Measurements from ENCODE around the gene FARSB. TPM values are rescaled to one million over a fixed set of nuclear protein-coding genes. Genes with fewer than 3 reads are reported as not detected.

FARSB gene
- total RNA-seq, 2 donors from 2014 or later, result 7.3 to 11.1 TPM

GRCh38 chr2:222672068-222672401 is 16.1 kb upstream of the FARSB start:
- ATAC-seq (ENCODE audit: insufficient number of reproducible peaks, low FRiP score, low read depth), result no peak

GRCh38 chr2:222671259-222672067 is 15.6 kb upstream of the FARSB start, which contains the start of gene MOGAT1:
TSS of gene MOGAT1 (plus strand) at chr2:222671658. CDS start at chr2:222671786, 128 bp downstream.
- H3K27me3 ChIP-seq (replicated peaks; ENCODE audit: insufficient read depth), result no peaks in the 10 kb centered on the region
- peak; percentile 24 for ATAC-seq (ENCODE audit: insufficient number of reproducible peaks, low FRiP score, low read depth)
- TF ChIP-seq CTCF (IDR thresholded peaks at IDR 0.05), result peak; percentile 27
- DNase-seq (ENCODE audit: low spot score), result no peak
- no peaks in the 10 kb centered on the region for H3K36me3 ChIP-seq
- no peaks in the 10 kb centered on the region for H3K9me3 ChIP-seq
- peak within 1 kb of the TSS; percentile 71 for H3K4me3 ChIP-seq
- peaks cover 0 to 5% of the 10 kb centered on the region in 2 donors for H3K4me1 ChIP-seq (ENCODE audit: control insufficient read depth in 1 of 2, low read depth in 2 of 2)
- no peak within 1 kb of the TSS for H3K27ac ChIP-seq

More at GRCh38 chr2:222672068-222672401, 16.1 kb upstream of the FARSB start:
- Histone ChIP-seq H3K9me3 (no peaks in the 10 kb centered on the region), H3K27ac (no peak overlapping the region), H3K4me1 (ENCODE audit: control insufficient read depth in 1 of 2, low read depth in 2 of 2) (peaks cover 0 to 5% of the 10 kb centered on the region in 2 donors), H3K27me3 (replicated peaks; ENCODE audit: insufficient read depth) (no peaks in the 10 kb centered on the region), H3K4me3 (peak overlapping the region; percentile 71), H3K36me3 (no peaks in the 10 kb centered on the region)
- no peak for DNase-seq (ENCODE audit: low spot score)
- no peak for TF ChIP-seq CTCF (IDR thresholded peaks at IDR 0.05)

- H3K9me3 ChIP-seq, result no peaks in the 10 kb centered on the region
- DNase-seq (ENCODE audit: low spot score) (no peak), ATAC-seq (ENCODE audit: insufficient number of reproducible peaks, low FRiP score, low read depth) (no peak)
- no peaks in the 10 kb centered on the region for H3K27me3 ChIP-seq (replicated peaks; ENCODE audit: insufficient read depth)
- no peak overlapping the region for H3K27ac ChIP-seq
- peaks cover 0 to 5% of the 10 kb centered on the region in 2 donors for H3K4me1 ChIP-seq (ENCODE audit: control insufficient read depth in 1 of 2, low read depth in 2 of 2)
- no peak overlapping the region for H3K4me3 ChIP-seq
- H3K36me3 ChIP-seq, result no peaks in the 10 kb centered on the region
- TF ChIP-seq CTCF (IDR thresholded peaks at IDR 0.05), result no peak
Measured at GRCh38 chr2:222670191-222671038, 14.5 kb upstream of the FARSB start.

- ATAC-seq (ENCODE audit: insufficient number of reproducible peaks, low FRiP score, low read depth) (no peak), DNase-seq (ENCODE audit: low spot score) (no peak)
- no peaks in the 10 kb centered on the region for H3K9me3 ChIP-seq
- H3K27ac ChIP-seq, result no peak overlapping the region
- H3K27me3 ChIP-seq (replicated peaks; ENCODE audit: insufficient read depth), result no peaks in the 10 kb centered on the region
- no peak for TF ChIP-seq CTCF (IDR thresholded peaks at IDR 0.05)
- no peaks in the 10 kb centered on the region for H3K36me3 ChIP-seq
- peaks cover 0 to 5% of the 10 kb centered on the region in 2 donors for H3K4me1 ChIP-seq (ENCODE audit: control insufficient read depth in 1 of 2, low read depth in 2 of 2)
- H3K4me3 ChIP-seq, result no peak overlapping the region
Measured at GRCh38 chr2:222669353-222669752, 13.5 kb upstream of the FARSB start.
